A549 treated with Hydrocortisone at 1 μM for 4 hours (cell line): ENCODE measurements around the gene MAP7D3. TPM values are rescaled to one million over a fixed set of nuclear protein-coding genes. Genes with fewer than 3 reads are reported as not detected.

ENCODE experiments used
- total RNA-seq: library from RNA; stranded (reverse); fragments of 200-300 nt; extraction: Qiagen RNA extraction; gene quantifications from 5 replicates; pipeline ENCODE4 v1.2.3, GENCODE V29; 2022

MAP7D3 gene, protein sequence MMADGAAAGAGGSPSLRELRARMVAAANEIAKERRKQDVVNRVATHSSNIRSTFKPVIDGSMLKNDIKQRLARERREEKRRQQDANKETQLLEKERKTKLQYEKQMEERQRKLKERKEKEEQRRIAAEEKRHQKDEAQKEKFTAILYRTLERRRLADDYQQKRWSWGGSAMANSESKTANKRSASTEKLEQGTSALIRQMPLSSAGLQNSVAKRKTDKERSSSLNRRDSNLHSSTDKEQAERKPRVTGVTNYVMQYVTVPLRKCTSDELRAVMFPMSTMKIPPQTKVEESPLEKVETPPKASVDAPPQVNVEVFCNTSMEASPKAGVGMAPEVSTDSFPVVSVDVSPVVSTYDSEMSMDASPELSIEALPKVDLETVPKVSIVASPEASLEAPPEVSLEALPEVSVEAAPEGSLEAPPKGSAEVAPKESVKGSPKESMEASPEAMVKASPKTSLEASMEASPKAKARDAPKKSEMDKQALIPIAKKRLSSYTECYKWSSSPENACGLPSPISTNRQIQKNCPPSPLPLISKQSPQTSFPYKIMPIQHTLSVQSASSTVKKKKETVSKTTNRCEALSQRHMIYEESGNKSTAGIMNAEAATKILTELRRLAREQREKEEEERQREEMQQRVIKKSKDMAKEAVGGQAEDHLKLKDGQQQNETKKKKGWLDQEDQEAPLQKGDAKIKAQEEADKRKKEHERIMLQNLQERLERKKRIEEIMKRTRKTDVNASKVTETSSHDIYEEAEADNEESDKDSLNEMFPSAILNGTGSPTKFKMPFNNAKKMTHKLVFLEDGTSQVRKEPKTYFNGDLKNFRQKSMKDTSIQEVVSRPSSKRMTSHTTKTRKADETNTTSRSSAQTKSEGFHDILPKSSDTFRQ
- total RNA-seq: 10.5 to 14.7 TPM (median 12.0 TPM) in 5 replicates

DNA sequence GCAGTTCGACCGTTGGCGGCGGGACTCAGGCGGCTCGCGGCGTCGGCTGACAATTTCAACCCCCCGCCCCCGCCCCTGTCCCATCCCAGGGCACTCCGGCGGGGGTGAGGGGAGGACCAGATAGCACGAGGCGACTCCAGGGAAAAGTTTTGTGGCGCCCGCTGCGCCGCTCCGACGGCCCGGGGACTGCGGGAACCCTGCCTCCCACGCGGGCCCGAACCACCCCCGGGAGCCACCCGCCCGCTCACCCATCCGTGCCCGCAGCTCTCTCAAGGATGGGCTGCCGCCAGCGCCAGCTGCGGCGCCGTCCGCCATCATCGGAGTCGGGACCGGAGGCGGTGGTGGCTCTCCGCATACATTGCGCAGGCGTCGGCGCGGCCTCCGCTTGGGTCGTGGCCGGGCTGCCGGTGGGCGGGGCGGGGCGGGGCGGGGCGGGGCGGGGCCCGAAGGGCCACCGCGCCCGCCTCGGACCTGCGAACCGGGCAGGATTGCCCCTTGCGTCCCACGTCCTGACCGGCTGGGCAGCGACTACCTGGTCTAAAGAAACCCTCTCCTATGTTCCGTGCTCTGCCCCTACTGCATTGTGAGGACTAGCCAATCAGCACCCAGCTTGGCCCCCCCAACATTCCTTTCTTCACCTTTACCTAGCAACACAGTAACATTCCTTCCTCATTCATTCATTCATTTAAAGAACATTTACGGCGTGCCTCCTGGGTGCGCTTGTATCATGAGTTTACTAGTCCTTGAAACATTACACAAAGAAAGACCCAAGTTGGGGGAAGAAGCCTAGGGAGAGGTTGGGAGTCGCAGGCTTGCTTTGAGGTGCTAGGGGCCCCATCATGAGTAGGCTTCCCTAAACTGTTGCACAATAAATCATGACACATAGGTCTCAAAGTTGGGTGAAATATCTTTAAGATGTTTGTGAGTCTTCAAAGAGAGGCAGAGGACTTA lies at the start of gene MAP7D3:
TSS of gene MAP7D3 (minus strand) at position 360 of the 951 bp plus-strand sequence. CDS start at position 318, 42 bp downstream.

DNA sequence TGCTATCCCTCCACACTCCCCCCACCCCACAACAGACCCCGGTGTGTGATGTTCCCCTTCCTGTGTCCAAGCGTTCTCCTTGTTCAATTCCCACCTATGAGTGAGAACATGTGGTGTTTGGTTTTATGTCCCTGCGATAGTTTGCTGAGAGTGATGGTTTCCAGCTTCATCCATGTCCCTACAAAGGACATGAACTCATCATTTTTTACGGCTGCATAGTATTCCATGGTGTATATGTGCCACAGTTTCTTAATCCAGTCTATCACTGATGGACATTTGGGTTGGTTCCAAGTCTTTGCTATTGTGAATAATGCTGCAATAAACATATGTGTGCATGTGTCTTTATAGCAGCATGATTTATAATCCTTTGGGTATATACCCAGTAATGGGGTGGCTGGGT lies 49.5 kb upstream of the MAP7D3 start, which contains the start of gene ADGRG4:
TSS of gene ADGRG4 (plus strand) at position 243 of the 400 bp plus-strand sequence. CDS start 7,815 bp downstream, outside the sequence.

Other genes starting within 250 kb of the MAP7D3 start
- gene FHL1, start 103.9 kb downstream of the MAP7D3 start, total RNA-seq: 20.5 to 27.7 TPM (median 24.3 TPM) in 5 replicates
- gene ADGRG4, start 49.6 kb upstream of the MAP7D3 start, total RNA-seq: not detected in 5 replicates
- gene BRS3, start 236.5 kb upstream of the MAP7D3 start, total RNA-seq: not detected in 5 replicates
- gene HTATSF1, start 246.2 kb upstream of the MAP7D3 start, total RNA-seq: 48.3 to 72.1 TPM (median 56.5 TPM) in 5 replicates